Fibroblast of mammary gland (primary cell): Measurements from ENCODE around the gene OR52E2.

ENCODE experiments used
- DNase-seq: peaks from one replicate; pipeline ENCODE4 v3.0.0-alpha.2; 2010; ENCODE audit warnings: low read depth
- H3K4me3 ChIP-seq: 2 replicates; pipeline ENCODE4 v1.5.1; 2011; ENCODE audit warnings: low read depth, mild to moderate bottlenecking, low read length, moderate library complexity; ENCODE audit not compliant: control insufficient read depth
- CTCF ChIP-seq: conservative IDR thresholded peaks from 2 replicates; pipeline ENCODE4 v1.5.1; 2011; ENCODE audit warnings: low read depth, low read length, inconsistent platforms; ENCODE audit not compliant: control insufficient read depth, insufficient read depth

The OR52E2 gene

DNA sequence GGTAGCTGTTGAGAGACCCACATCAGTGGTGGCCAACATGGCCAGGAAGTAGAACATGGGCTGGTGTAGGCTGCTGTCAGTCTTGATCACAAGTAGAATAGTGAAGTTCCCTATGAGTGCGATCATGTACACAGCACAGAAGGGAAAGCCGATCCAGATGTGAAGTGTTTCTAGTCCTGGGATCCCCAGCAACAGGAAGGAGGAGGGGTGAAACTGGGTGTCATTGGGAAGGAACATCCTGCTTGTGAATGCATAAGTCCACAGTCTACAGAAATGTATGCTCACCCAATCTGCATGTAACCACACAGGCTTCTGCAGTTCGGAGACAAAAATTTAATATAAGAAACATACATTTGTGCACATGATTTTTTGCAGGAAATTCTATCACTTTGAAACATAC, at the start of gene OR52E2:
Gene OR52E2 (minus strand): TSS at position 237 of the 400 bp plus-strand sequence. CDS start 0 bp downstream, at position 237.
- H3K4me3 ChIP-seq = no peak within 1 kb of the TSS
- DNase-seq = no peak
- TF ChIP-seq CTCF = no peak

DNA sequence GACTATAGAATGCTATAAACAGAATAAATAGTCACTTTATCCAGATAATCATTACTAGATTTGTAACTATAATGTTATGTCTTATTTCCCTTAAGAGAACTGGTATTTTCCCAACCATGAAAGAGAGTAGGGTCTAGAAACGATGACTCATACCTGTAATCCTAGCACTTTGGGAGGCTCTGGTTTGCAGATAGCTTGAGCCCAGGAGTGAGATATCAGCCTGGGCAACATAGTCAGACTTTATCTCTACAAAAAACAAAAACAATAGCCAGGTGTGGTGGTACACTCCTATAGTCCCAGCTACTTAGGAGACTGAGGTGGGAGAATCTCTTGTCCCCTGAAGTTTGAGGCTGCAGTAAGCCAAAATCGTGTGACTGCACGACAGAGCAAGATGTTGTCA, 47.9 kb upstream of the OR52E2 start:
- no peak for DNase-seq
- no peak overlapping the region for H3K4me3 ChIP-seq
- TF ChIP-seq CTCF = no peak

DNA sequence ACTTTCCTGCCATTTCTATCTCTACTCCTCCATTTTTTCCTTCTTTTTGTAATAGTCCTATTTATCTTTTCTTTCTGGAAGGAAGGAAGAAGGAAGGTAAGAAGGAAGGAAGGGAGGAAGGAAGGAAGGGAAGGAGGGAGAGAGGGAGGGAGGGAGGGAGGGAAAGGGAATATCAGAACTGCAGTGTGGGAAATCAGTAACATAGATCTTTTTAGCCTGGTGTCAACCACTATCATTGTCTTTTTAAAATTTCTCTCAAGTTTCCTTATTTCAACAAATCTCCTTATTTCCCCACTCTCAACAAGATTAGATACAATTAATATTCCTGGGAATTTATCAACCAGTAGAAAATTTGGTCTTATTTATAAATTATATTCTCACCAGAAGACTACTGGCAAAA, 43.6 kb upstream of the OR52E2 start:
- DNase-seq = no peak
- no peak for TF ChIP-seq CTCF
- H3K4me3 ChIP-seq = no peak overlapping the region

- no peak for TF ChIP-seq CTCF
Measured at GRCh38 chr11:5102246-5102645, 42.8 kb upstream of the OR52E2 start.

GRCh38 chr11:5096011-5096410, 36.6 kb upstream of the OR52E2 start:
- no peak for DNase-seq
- H3K4me3 ChIP-seq = no peak overlapping the region
- no peak for TF ChIP-seq CTCF

More at GRCh38 chr11:5102246-5102645, 42.8 kb upstream of the OR52E2 start:
- H3K4me3 ChIP-seq = no peak overlapping the region
- no peak for DNase-seq

DNA sequence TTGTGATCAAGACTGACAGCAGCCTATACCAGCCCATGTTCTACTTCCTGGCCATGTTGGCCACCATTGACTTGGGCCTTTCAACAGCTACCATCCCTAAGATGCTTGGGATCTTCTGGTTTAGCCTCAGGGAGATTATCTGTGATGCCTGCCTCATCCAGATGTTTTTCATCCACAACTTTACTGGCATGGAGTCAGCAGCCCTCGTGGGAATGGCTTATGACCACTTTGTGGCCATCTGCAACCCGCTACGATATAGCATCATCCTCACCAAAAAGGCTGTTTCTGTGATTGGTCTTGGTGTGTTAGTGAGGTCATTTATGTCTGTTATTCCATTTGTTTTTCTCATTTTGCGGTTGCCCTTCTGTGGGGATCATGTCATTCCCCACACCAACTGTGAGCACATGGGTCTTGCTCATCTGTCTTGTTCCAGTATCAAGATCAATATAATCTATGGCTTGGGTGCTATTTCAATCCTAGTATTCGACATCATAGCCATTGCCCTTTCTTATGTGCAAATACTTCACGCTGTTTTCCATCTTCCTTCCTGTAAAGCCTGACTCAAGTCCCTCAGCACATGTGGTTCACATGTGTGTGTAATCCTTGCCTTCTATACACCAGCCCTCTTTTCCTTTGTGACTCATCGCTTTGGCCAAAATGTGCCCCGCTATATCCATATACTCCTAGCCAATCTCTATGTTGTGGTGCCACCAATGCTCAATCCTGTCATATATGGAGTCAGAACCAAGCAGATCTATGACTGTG, 33.6 kb upstream of the OR52E2 start:
- no peak for TF ChIP-seq CTCF
- no peak overlapping the region for H3K4me3 ChIP-seq
- peak; percentile 44 for DNase-seq

GRCh38 chr11:5090668-5091067, 31.2 kb upstream of the OR52E2 start:
- no peak for DNase-seq
- no peak overlapping the region for H3K4me3 ChIP-seq
- no peak for TF ChIP-seq CTCF
